Neural progenitor cell (in vitro differentiated cells): Measurements from ENCODE around the gene MFAP2. TPM values are rescaled to one million over a fixed set of nuclear protein-coding genes. Genes with fewer than 3 reads are reported as not detected.

Experiments used
- DNase-seq: peaks from one replicate; pipeline ENCODE4 v3.0.0-alpha.2; 2016; ENCODE audit warnings: low spot score
- H2AFZ ChIP-seq: fragments of 200-600 bp; sonication (generic); replicated peaks from 2 replicates; pipeline ENCODE4 v1.6.1; 2016; ENCODE audit warnings: antibody characterized with exemption
- H3F3A ChIP-seq: fragments of 200-600 bp; sonication (generic); 2 replicates; pipeline ENCODE4 v1.6.1; 2016; ENCODE audit warnings: antibody characterized with exemption, low read depth
- H3K27ac ChIP-seq: fragments of 200-600 bp; sonication (generic); 2 replicates; pipeline ENCODE4 v1.5.1; 2016; ENCODE audit warnings: mild to moderate bottlenecking
- H3K27me3 ChIP-seq: fragments of 200-600 bp; sonication (generic); 2 replicates; pipeline ENCODE4 v1.6.1; 2016; ENCODE audit warnings: mild to moderate bottlenecking, moderate library complexity
- H3K36me3 ChIP-seq: fragments of 200-600 bp; sonication (generic); 2 replicates; pipeline ENCODE4 v1.5.1; 2016
- H3K4me1 ChIP-seq: fragments of 200-600 bp; sonication (generic); 2 replicates; pipeline ENCODE4 v1.6.1; 2016; ENCODE audit warnings: mixed run types
- H3K4me2 ChIP-seq: fragments of 200-600 bp; sonication (generic); 2 replicates; pipeline ENCODE4 v1.6.1; 2016
- H3K4me3 ChIP-seq: fragments of 200-600 bp; sonication (generic); 2 replicates; pipeline ENCODE4 v1.5.1; 2016
- H3K79me2 ChIP-seq: fragments of 200-600 bp; sonication (generic); 2 replicates; pipeline ENCODE4 v1.6.1; 2016; ENCODE audit warnings: low read depth
- H3K9ac ChIP-seq: fragments of 200-600 bp; sonication (generic); 2 replicates; pipeline ENCODE4 v1.6.1; 2016
- H3K9me3 ChIP-seq: fragments of 200-600 bp; sonication (generic); 2 replicates; pipeline ENCODE4 v1.5.1; 2016; ENCODE audit warnings: low read depth
- H4K20me1 ChIP-seq: fragments of 200-600 bp; sonication (generic); 2 replicates; pipeline ENCODE4 v1.6.1; 2016; ENCODE audit warnings: low read depth
- H3K27ac Mint-ChIP-seq: 3 replicates; pipeline ENCODE4 v1.8.0; 2021; ENCODE audit warnings: mixed read lengths
- H3K27me3 Mint-ChIP-seq: 2 replicates; pipeline ENCODE4 v1.8.0; 2022; ENCODE audit warnings: low read depth, mild to moderate bottlenecking, inconsistent platforms, moderate library complexity, mixed read lengths; ENCODE audit not compliant: insufficient read depth
- H3K36me3 Mint-ChIP-seq: 3 replicates; pipeline ENCODE4 v1.8.0; 2021; ENCODE audit warnings: mixed read lengths
- H3K4me1 Mint-ChIP-seq: 3 replicates; pipeline ENCODE4 v1.8.0; 2021; ENCODE audit warnings: mixed read lengths
- H3K4me3 Mint-ChIP-seq: 3 replicates; pipeline ENCODE4 v1.8.0; 2021; ENCODE audit warnings: mild to moderate bottlenecking, moderate library complexity, mixed read lengths
- H3K9me3 Mint-ChIP-seq: 3 replicates; pipeline ENCODE4 v1.8.0; 2020; ENCODE audit warnings: mixed read lengths
- EZH2 ChIP-seq: fragments of 200-600 bp; sonication (generic); IDR thresholded peaks from 2 replicates; pipeline ENCODE4 v1.6.1; 2017; ENCODE audit warnings: antibody characterized with exemption, mild to moderate bottlenecking, moderate library complexity
- EZH2phosphoT487 ChIP-seq: fragments of 200-600 bp; sonication (generic); IDR thresholded peaks from 2 replicates; pipeline ENCODE4 v1.6.1; 2017; ENCODE audit warnings: antibody characterized with exemption
- total RNA-seq: library from RNA; depleted of rRNA; stranded (reverse); fragments of >200 nt; gene quantifications from 2 replicates; pipeline ENCODE4 v1.2.3, GENCODE V29; 2015; ENCODE audit warnings: low replicate concordance
- TF ChIP-seq, protein P1 (sequence below): fragments of 200-600 bp; sonication (generic); IDR thresholded peaks from 2 replicates; pipeline ENCODE4 v1.5.1; 2017; ENCODE audit warnings: antibody characterized with exemption, mild to moderate bottlenecking

The MFAP2 gene
- total RNA-seq, 1 donor from 2014 or later: 68.8 TPM

DNA sequence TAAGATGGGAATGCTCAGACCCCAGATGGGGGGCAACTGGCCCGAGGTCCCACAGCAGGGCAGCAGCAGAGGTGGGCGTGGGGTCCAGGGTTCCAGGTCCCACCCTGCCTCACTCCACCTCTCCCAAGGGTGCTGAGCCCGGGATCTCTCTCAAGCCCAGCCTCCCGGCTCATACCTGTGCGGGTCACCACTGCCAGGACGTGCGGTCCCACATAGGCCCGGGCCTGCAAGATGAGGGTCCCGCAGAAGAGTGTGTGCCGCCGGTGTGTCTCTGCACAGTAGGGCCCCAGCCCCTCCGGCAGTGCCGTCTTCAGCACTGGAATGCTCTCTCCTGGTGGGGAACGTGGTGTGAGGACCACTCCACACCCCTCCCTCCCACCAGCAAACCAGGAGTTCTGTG lies 16.4 kb upstream of the MFAP2 start:
- Histone ChIP-seq H3K36me3 (no peaks in the 10 kb centered on the region), H3K27ac (no peak overlapping the region), H2AFZ (no peak overlapping the region)

DNA sequence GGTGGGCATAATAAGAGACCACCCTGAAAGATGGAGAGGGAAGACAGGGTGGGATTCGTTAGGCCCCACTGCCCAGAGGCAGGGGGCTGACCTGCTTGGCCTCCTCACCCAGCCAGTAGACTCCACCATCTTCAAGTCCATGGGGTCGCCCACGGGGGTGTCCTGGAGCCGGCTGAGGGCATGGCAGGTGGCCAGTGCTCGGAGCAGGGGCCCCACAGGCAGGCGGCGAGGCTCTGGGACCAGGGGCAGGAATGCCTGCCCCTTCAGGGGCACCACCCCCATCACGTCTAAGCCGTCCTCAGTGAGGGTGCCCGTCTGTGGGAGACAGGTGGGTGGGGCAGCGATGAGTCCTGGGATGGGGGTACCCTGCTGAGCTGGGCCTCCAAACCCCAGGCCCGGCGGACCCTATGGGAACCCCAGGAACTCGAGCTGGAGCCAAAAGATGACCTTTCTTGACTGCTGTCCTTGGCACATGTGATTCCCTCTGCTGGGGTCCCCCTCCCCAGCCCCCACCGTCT lies 13.2 kb upstream of the MFAP2 start:
- no peak overlapping the region for H2AFZ ChIP-seq
- H3K27me3 ChIP-seq: no peaks in the 10 kb centered on the region
- H4K20me1 ChIP-seq: no peaks in the 10 kb centered on the region
- no peak overlapping the region for H3K4me3 ChIP-seq
- H3K9me3 ChIP-seq: no peaks in the 10 kb centered on the region
- Mint-ChIP-seq H3K4me3 (no peak overlapping the region), H3K27ac (no peak overlapping the region), H3K9me3 (no peaks in the 10 kb centered on the region), H3K36me3 (peaks cover 5% of the 10 kb centered on the region), H3K4me1 (no peaks in the 10 kb centered on the region), H3K27me3 (peaks cover 5% of the 10 kb centered on the region)
- no peak overlapping the region for H3K4me2 ChIP-seq
- TF ChIP-seq, protein P1, sequence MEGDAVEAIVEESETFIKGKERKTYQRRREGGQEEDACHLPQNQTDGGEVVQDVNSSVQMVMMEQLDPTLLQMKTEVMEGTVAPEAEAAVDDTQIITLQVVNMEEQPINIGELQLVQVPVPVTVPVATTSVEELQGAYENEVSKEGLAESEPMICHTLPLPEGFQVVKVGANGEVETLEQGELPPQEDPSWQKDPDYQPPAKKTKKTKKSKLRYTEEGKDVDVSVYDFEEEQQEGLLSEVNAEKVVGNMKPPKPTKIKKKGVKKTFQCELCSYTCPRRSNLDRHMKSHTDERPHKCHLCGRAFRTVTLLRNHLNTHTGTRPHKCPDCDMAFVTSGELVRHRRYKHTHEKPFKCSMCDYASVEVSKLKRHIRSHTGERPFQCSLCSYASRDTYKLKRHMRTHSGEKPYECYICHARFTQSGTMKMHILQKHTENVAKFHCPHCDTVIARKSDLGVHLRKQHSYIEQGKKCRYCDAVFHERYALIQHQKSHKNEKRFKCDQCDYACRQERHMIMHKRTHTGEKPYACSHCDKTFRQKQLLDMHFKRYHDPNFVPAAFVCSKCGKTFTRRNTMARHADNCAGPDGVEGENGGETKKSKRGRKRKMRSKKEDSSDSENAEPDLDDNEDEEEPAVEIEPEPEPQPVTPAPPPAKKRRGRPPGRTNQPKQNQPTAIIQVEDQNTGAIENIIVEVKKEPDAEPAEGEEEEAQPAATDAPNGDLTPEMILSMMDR: no peak
- TF ChIP-seq EZH2 (no peak), EZH2phosphoT487 (no peak)
- no peak overlapping the region for H3K27ac ChIP-seq
- DNase-seq: no peak
- no peaks in the 10 kb centered on the region for H3K79me2 ChIP-seq
- H3K9ac ChIP-seq: no peak overlapping the region
- H3K36me3 ChIP-seq: no peaks in the 10 kb centered on the region
- no peaks in the 10 kb centered on the region for H3K4me1 ChIP-seq
- no peaks in the 10 kb centered on the region for H3F3A ChIP-seq

More for the DNA sequence above, 16.4 kb upstream of the MFAP2 start:
- Histone ChIP-seq H3K4me2 (no peak overlapping the region), H3K9ac (no peak overlapping the region), H3K27me3 (no peaks in the 10 kb centered on the region), H3K79me2 (no peaks in the 10 kb centered on the region), H3K4me3 (no peak overlapping the region), H3K4me1 (no peaks in the 10 kb centered on the region), H3K9me3 (no peaks in the 10 kb centered on the region), H4K20me1 (no peaks in the 10 kb centered on the region), H3F3A (no peaks in the 10 kb centered on the region)
- Mint-ChIP-seq H3K27me3 (peaks cover 2% of the 10 kb centered on the region), H3K27ac (no peak overlapping the region), H3K9me3 (no peaks in the 10 kb centered on the region), H3K36me3 (peaks cover 3% of the 10 kb centered on the region), H3K4me1 (no peaks in the 10 kb centered on the region), H3K4me3 (no peak overlapping the region)
- no peak for DNase-seq
- TF ChIP-seq, protein P1: no peak
- no peak for TF ChIP-seq EZH2phosphoT487
- TF ChIP-seq EZH2: no peak

DNA sequence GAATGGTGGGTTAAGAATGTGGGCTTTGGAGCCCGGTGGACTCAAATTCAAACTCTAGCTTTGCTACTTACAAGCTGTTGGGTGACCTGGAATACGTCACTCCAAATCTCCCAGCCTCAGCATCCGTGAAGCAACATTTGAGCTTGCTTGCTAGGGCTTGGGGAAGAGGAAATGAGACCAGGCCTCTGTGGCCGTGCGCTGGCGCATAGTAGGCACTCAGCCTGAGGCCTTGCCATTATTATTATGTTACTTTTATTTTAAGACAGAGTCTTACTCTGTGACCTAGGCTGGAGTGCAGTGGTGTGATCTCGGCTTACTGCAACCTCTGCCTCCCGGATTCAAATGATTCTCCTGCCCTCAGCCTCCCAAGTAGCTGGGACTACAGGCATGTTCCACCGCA lies 12.3 kb upstream of the MFAP2 start:
- Histone ChIP-seq H3K4me1 (no peaks in the 10 kb centered on the region), H3K4me2 (no peak overlapping the region), H3K36me3 (no peaks in the 10 kb centered on the region), H3K79me2 (no peaks in the 10 kb centered on the region), H4K20me1 (no peaks in the 10 kb centered on the region), H3K9me3 (no peaks in the 10 kb centered on the region), H3F3A (no peaks in the 10 kb centered on the region), H3K9ac (no peak overlapping the region), H3K27ac (no peak overlapping the region), H3K4me3 (no peak overlapping the region), H2AFZ (no peak overlapping the region), H3K27me3 (no peaks in the 10 kb centered on the region)
- H3K9me3 Mint-ChIP-seq: no peaks in the 10 kb centered on the region
- peaks cover 5% of the 10 kb centered on the region for H3K36me3 Mint-ChIP-seq
- no peak overlapping the region for H3K4me3 Mint-ChIP-seq
- TF ChIP-seq EZH2 (no peak), EZH2phosphoT487 (no peak)
- TF ChIP-seq, protein P1: no peak
- peak overlapping the region; percentile 37 for H3K27ac Mint-ChIP-seq
- DNase-seq: no peak
- no peaks in the 10 kb centered on the region for H3K4me1 Mint-ChIP-seq
- peaks cover 3% of the 10 kb centered on the region for H3K27me3 Mint-ChIP-seq
